ENCODE data around the gene LPP. TPM values are rescaled to one million over a fixed set of nuclear protein-coding genes. Genes with fewer than 3 reads are reported as not detected.

LPP gene
- total RNA-seq, 6 experiments from 2014 or later: 84.1 to 121 (median 102) TPM

DNA sequence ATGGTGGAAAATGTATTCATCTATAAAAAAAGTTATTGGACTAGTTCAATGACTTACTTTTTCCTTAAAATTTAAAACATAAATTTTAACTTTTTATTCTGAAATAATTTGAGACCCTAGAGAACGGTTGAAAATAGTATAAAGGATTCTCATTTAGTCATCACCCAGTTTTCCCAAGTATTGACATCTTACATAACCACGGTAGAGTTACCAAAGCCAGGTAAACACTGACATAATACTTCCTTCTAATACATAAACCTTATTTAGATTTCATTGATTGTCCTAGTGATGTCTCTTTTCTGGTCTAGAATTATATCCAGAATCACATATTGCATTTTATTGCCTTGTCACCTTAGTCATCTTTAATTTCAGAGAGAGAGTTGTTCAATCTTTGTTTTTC, 319.1 kb downstream of the LPP start:
- H3K4me1 Mint-ChIP-seq (ENCODE audit: low read depth): peaks cover 52% of the 10 kb centered on the region
- no peak overlapping the region for H3K27ac Mint-ChIP-seq

GRCh38 chr3:188473591-188474288, 319.8 kb downstream of the LPP start:
- no peaks in the 10 kb centered on the region; the same call in 1 of the 2 replicates for H3K9me3 Mint-ChIP-seq
- TF ChIP-seq, protein P1, sequence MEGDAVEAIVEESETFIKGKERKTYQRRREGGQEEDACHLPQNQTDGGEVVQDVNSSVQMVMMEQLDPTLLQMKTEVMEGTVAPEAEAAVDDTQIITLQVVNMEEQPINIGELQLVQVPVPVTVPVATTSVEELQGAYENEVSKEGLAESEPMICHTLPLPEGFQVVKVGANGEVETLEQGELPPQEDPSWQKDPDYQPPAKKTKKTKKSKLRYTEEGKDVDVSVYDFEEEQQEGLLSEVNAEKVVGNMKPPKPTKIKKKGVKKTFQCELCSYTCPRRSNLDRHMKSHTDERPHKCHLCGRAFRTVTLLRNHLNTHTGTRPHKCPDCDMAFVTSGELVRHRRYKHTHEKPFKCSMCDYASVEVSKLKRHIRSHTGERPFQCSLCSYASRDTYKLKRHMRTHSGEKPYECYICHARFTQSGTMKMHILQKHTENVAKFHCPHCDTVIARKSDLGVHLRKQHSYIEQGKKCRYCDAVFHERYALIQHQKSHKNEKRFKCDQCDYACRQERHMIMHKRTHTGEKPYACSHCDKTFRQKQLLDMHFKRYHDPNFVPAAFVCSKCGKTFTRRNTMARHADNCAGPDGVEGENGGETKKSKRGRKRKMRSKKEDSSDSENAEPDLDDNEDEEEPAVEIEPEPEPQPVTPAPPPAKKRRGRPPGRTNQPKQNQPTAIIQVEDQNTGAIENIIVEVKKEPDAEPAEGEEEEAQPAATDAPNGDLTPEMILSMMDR (IDR thresholded peaks at IDR 0.05): no peak
- H3K27me3 Mint-ChIP-seq (ENCODE audit: insufficient read depth): no peaks in the 10 kb centered on the region
- peaks cover 45% of the 10 kb centered on the region for H3K4me1 Mint-ChIP-seq (ENCODE audit: low read depth)
- H3K27ac Mint-ChIP-seq: no peak overlapping the region
- peaks cover 19% of the 10 kb centered on the region for H3K36me3 Mint-ChIP-seq (ENCODE audit: low read depth)
- no peak for DNase-seq
- no peak overlapping the region for H3K4me3 Mint-ChIP-seq

More for the DNA sequence above, 319.1 kb downstream of the LPP start:
- Mint-ChIP-seq H3K36me3 (ENCODE audit: low read depth) (peaks cover 19% of the 10 kb centered on the region), H3K4me3 (no peak overlapping the region), H3K27me3 (ENCODE audit: insufficient read depth) (no peaks in the 10 kb centered on the region), H3K9me3 (no peaks in the 10 kb centered on the region; the same call in 1 of the 2 replicates)
- TF ChIP-seq, protein P1 (IDR thresholded peaks at IDR 0.05): no peak
- no peak for DNase-seq

DNA sequence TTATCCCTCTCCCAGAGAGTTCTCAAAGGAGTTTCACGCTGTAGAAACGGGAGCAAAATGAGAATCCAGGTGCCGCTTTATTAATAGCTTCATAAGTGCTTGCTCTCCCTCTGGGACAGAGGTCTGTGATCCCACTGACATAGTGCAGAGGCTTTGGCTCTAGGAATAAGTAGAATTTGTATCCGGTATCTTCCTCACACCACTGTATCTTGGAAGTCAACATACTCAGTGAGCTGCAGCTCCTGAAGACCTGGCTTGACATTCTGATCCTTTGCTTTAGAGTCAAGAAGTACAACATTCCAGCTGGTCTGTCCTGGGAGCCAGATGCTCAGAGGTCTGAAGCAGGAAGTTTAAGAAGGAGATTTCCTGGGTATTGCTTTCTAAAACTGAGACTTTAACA, 323.0 kb downstream of the LPP start:
- Mint-ChIP-seq H3K4me1 (ENCODE audit: low read depth) (peaks cover 36% of the 10 kb centered on the region), H3K4me3 (no peak overlapping the region), H3K36me3 (ENCODE audit: low read depth) (peaks cover 3% of the 10 kb centered on the region), H3K27me3 (ENCODE audit: insufficient read depth) (peaks cover 2% of the 10 kb centered on the region; the same call in 1 of the 2 replicates), H3K9me3 (no peaks in the 10 kb centered on the region), H3K27ac (peak overlapping the region; percentile 8; the same call in 1 of the 2 replicates)
- no peak for DNase-seq
- TF ChIP-seq, protein P1 (IDR thresholded peaks at IDR 0.05): no peak

DNA sequence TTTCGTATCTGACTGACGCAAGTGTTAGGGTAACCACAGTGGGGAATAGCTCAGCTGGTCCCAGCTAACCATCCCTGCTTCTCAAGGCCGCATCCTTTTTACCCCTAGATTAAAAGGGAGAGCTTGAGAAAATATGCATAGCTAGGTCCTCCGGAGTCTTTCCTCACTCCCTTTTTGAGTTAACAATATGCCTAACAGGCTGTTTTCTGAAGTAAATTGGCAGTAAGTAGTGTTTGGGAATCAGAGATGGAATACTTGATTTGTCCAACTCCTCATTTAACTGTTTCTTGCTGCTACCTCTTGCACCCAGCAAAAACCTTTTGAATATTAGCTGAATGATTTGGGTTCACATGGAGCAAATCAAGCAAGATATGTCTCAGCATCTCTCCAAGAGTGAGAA, 326.1 kb downstream of the LPP start:
- no peak overlapping the region for H3K4me3 Mint-ChIP-seq
- H3K4me1 Mint-ChIP-seq (ENCODE audit: low read depth): peaks cover 55% of the 10 kb centered on the region
- peaks cover 20% of the 10 kb centered on the region for H3K36me3 Mint-ChIP-seq (ENCODE audit: low read depth)
- no peaks in the 10 kb centered on the region for H3K9me3 Mint-ChIP-seq
- H3K27ac Mint-ChIP-seq: no peak overlapping the region
- TF ChIP-seq, protein P1 (IDR thresholded peaks at IDR 0.05): no peak
- no peak for DNase-seq
- H3K27me3 Mint-ChIP-seq (ENCODE audit: insufficient read depth): peaks cover 2% of the 10 kb centered on the region; the same call in 1 of the 2 replicates

- Mint-ChIP-seq H3K9me3 (peaks cover 4% of the 10 kb centered on the region; the same call in 1 of the 2 replicates), H3K4me1 (ENCODE audit: low read depth) (peaks cover 74% of the 10 kb centered on the region), H3K36me3 (ENCODE audit: low read depth) (peaks cover 44% of the 10 kb centered on the region), H3K27me3 (ENCODE audit: insufficient read depth) (peaks cover 2% of the 10 kb centered on the region; the same call in 1 of the 2 replicates), H3K27ac (no peak overlapping the region), H3K4me3 (no peak overlapping the region)
- TF ChIP-seq, protein P1 (IDR thresholded peaks at IDR 0.05): no peak
- no peak for DNase-seq
Measured at GRCh38 chr3:188482929-188483328, 329.0 kb downstream of the LPP start.

Data from HFFc6 (cell line).